ENCODE data around the gene SH3PXD2A. TPM values are rescaled to one million over a fixed set of nuclear protein-coding genes. Genes with fewer than 3 reads are reported as not detected.
"Not testable (repeated sequence)": the region's sequence is repeated elsewhere in the genome, so short reads cannot be mapped to it uniquely, and the experiment has no call there.

SH3PXD2A gene
- total and polyA plus RNA-seq, 4 experiments from 2014 or later = 0.39 to 17.5 (median 8.9) TPM

GRCh38 chr10:103667356-103667755, 188.0 kb downstream of the SH3PXD2A start:
- no peak overlapping the region for H3K4me3 Mint-ChIP-seq
- H3K4me1 ChIP-seq (ENCODE audit: insufficient read depth, low read length) = peaks cover 13% of the 10 kb centered on the region
- no peak overlapping the region for H3K4me3 ChIP-seq (ENCODE audit: low read length in 2 of 2)
- H3K9me3 Mint-ChIP-seq = no peaks in the 10 kb centered on the region
- H3K4me1 Mint-ChIP-seq = peaks cover 9 to 40% (median 17%) of the 10 kb centered on the region in 4 donors
- no peaks in the 10 kb centered on the region for H3K36me3 ChIP-seq (ENCODE audit: insufficient read depth, low read length)
- ChIA-PET CTCF (ENCODE audit: partially characterized antibody) (interaction anchor here (0.7 to 5.0 kb wide), 2 partner anchors 12 to 19 kb away, joined by 3 to 37 read pairs; no protein-coding TSS in a partner anchor), POLR2A (ENCODE audit: partially characterized antibody) (interaction anchor here (1.7 kb wide), 1 partner anchor 11 kb away, joined by 9 read pairs; no protein-coding TSS in a partner anchor)
- H3K27ac Mint-ChIP-seq = peak overlapping the region in 3 of 7 donors; percentile 20 to 50 (median 46)
- DNase-seq = no peak
- H3K27ac ChIP-seq (ENCODE audit: low read depth, low read length) = no peak overlapping the region
- H3K27me3 ChIP-seq (ENCODE audit: insufficient read depth, low read length) = no peaks in the 10 kb centered on the region
- no peaks in the 10 kb centered on the region for H3K36me3 Mint-ChIP-seq
- no peaks in the 10 kb centered on the region for H3K27me3 Mint-ChIP-seq
- H3K9me3 ChIP-seq (ENCODE audit: control insufficient read depth in 1 of 2, low read length in 2 of 2) = no peaks in the 10 kb centered on the region
- intact Hi-C loops (cut with micrococcal nuclease) = no loop called here

GRCh38 chr10:103666762-103667150, 188.6 kb downstream of the SH3PXD2A start:
- no peak overlapping the region for H3K4me3 ChIP-seq (ENCODE audit: low read length in 2 of 2)
- H3K4me3 Mint-ChIP-seq = no peak overlapping the region
- no peaks in the 10 kb centered on the region for H3K27me3 ChIP-seq (ENCODE audit: insufficient read depth, low read length)
- peaks cover 16% of the 10 kb centered on the region for H3K4me1 ChIP-seq (ENCODE audit: insufficient read depth, low read length)
- no peak overlapping the region for H3K27ac ChIP-seq (ENCODE audit: low read depth, low read length)
- peaks cover 9 to 40% (median 17%) of the 10 kb centered on the region in 4 donors for H3K4me1 Mint-ChIP-seq
- no peak for DNase-seq
- no peaks in the 10 kb centered on the region for H3K9me3 Mint-ChIP-seq
- no peaks in the 10 kb centered on the region for H3K36me3 ChIP-seq (ENCODE audit: insufficient read depth, low read length)
- peak overlapping the region in 4 of 7 donors; percentile 42 to 67 (median 57) for H3K27ac Mint-ChIP-seq
- ChIA-PET CTCF (ENCODE audit: partially characterized antibody) (interaction anchor here (0.7 to 5.0 kb wide), 5 partner anchors 10 to 61 kb away, joined by 3 to 37 read pairs (median 5); no protein-coding TSS in a partner anchor), POLR2A (ENCODE audit: partially characterized antibody) (no interaction called here)
- H3K9me3 ChIP-seq (ENCODE audit: control insufficient read depth in 1 of 2, low read length in 2 of 2) = no peaks in the 10 kb centered on the region
- H3K36me3 Mint-ChIP-seq = no peaks in the 10 kb centered on the region
- H3K27me3 Mint-ChIP-seq = no peaks in the 10 kb centered on the region
- intact Hi-C loops (cut with micrococcal nuclease) = no loop called here

GRCh38 chr10:103666087-103666761, 189.2 kb downstream of the SH3PXD2A start:
- POLR2A ChIA-PET (ENCODE audit: partially characterized antibody) = no interaction called here
- Histone ChIP-seq H3K27ac (ENCODE audit: low read depth, low read length) (no peak overlapping the region), H3K4me1 (ENCODE audit: insufficient read depth, low read length) (peaks cover 19% of the 10 kb centered on the region), H3K9me3 (ENCODE audit: control insufficient read depth in 1 of 2, low read length in 2 of 2) (no peaks in the 10 kb centered on the region), H3K4me3 (ENCODE audit: low read length in 2 of 2) (no peak overlapping the region), H3K36me3 (ENCODE audit: insufficient read depth, low read length) (no peaks in the 10 kb centered on the region), H3K27me3 (ENCODE audit: insufficient read depth, low read length) (no peaks in the 10 kb centered on the region)
- DNase-seq = no peak
- Mint-ChIP-seq H3K27me3 (no peaks in the 10 kb centered on the region), H3K4me1 (peaks cover 9 to 40% (median 18%) of the 10 kb centered on the region in 4 donors), H3K4me3 (no peak overlapping the region), H3K36me3 (no peaks in the 10 kb centered on the region), H3K9me3 (no peaks in the 10 kb centered on the region), H3K27ac (peak overlapping the region; percentile 4 to 95 (median 77))
- CTCF ChIA-PET (ENCODE audit: partially characterized antibody) = interaction anchor here (0.7 to 5.0 kb wide), 5 partner anchors 9 to 60 kb away, joined by 3 to 37 read pairs (median 5); no protein-coding TSS in a partner anchor
- intact Hi-C loops (cut with micrococcal nuclease) = no loop called here

- CTCF ChIA-PET (ENCODE audit: partially characterized antibody) = interaction anchor here (0.8 to 5.0 kb wide), 4 partner anchors 13 to 60 kb away, joined by 3 to 37 read pairs (median 6); no protein-coding TSS in a partner anchor
- no peak overlapping the region for H3K27ac ChIP-seq (ENCODE audit: low read depth, low read length)
- peaks cover 27% of the 10 kb centered on the region for H3K4me1 ChIP-seq (ENCODE audit: insufficient read depth, low read length)
- DNase-seq = no peak
- Mint-ChIP-seq H3K36me3 (no peaks in the 10 kb centered on the region), H3K9me3 (no peaks in the 10 kb centered on the region), H3K27me3 (no peaks in the 10 kb centered on the region), H3K4me3 (peak overlapping the region in 1 of 8 donors; percentile 72), H3K27ac (peak overlapping the region in 3 of 7 donors; percentile 19 to 83 (median 61)), H3K4me1 (peaks cover 9 to 40% (median 19%) of the 10 kb centered on the region in 4 donors)
- intact Hi-C loops (cut with micrococcal nuclease) = no loop called here
- no peaks in the 10 kb centered on the region for H3K27me3 ChIP-seq (ENCODE audit: insufficient read depth, low read length)
- H3K4me3 ChIP-seq (ENCODE audit: low read length in 2 of 2) = no peak overlapping the region
- POLR2A ChIA-PET (ENCODE audit: partially characterized antibody) = no interaction called here
- H3K36me3 ChIP-seq (ENCODE audit: insufficient read depth, low read length) = no peaks in the 10 kb centered on the region
- no peaks in the 10 kb centered on the region for H3K9me3 ChIP-seq (ENCODE audit: control insufficient read depth in 1 of 2, low read length in 2 of 2)
Observed at GRCh38 chr10:103665162-103665889, 190.1 kb downstream of the SH3PXD2A start.

- no peak overlapping the region for H3K4me3 Mint-ChIP-seq
- CTCF ChIA-PET (ENCODE audit: partially characterized antibody) = interaction anchor here (5.0 kb wide), 1 partner anchor 22 kb away, joined by 37 read pairs; no protein-coding TSS in a partner anchor
Observed at GRCh38 chr10:103663802-103664201, 191.6 kb downstream of the SH3PXD2A start.

GRCh38 chr10:103663236-103663635, 192.1 kb downstream of the SH3PXD2A start:
- no peak for DNase-seq
- H3K9me3 ChIP-seq (ENCODE audit: control insufficient read depth in 1 of 2, low read length in 2 of 2) = no peaks in the 10 kb centered on the region
- ChIA-PET CTCF (ENCODE audit: partially characterized antibody) (no interaction called here), POLR2A (ENCODE audit: partially characterized antibody) (no interaction called here)
- H3K36me3 Mint-ChIP-seq = peaks cover 4 to 13% of the 10 kb centered on the region in 2 donors
- no peaks in the 10 kb centered on the region for H3K36me3 ChIP-seq (ENCODE audit: insufficient read depth, low read length)
- H3K27ac Mint-ChIP-seq = peak overlapping the region in 6 of 7 donors; percentile 38 to 86 (median 77)
- H3K4me1 ChIP-seq (ENCODE audit: insufficient read depth, low read length) = peaks cover 27% of the 10 kb centered on the region
- H3K4me3 ChIP-seq (ENCODE audit: low read length in 2 of 2) = no peak overlapping the region
- peak overlapping the region in 5 of 8 donors; percentile 7 to 71 (median 31) for H3K4me3 Mint-ChIP-seq
- H3K27me3 Mint-ChIP-seq = no peaks in the 10 kb centered on the region
- H3K27me3 ChIP-seq (ENCODE audit: insufficient read depth, low read length) = no peaks in the 10 kb centered on the region
- H3K9me3 Mint-ChIP-seq = no peaks in the 10 kb centered on the region
- peaks cover 11 to 40% (median 18%) of the 10 kb centered on the region in 4 donors for H3K4me1 Mint-ChIP-seq
- intact Hi-C loops (cut with micrococcal nuclease) = no loop called here
- H3K27ac ChIP-seq (ENCODE audit: low read depth, low read length) = no peak overlapping the region

More at GRCh38 chr10:103663802-103664201, 191.6 kb downstream of the SH3PXD2A start:
- DNase-seq = no peak
- H3K27ac ChIP-seq (ENCODE audit: low read depth, low read length) = no peak overlapping the region
- peak overlapping the region in 1 of 7 donors; percentile 12 for H3K27ac Mint-ChIP-seq
- peaks cover 0 to 9% of the 10 kb centered on the region in 2 donors for H3K36me3 Mint-ChIP-seq
- H3K27me3 Mint-ChIP-seq = no peaks in the 10 kb centered on the region
- H3K36me3 ChIP-seq (ENCODE audit: insufficient read depth, low read length) = no peaks in the 10 kb centered on the region
- no peak overlapping the region for H3K4me3 ChIP-seq (ENCODE audit: low read length in 2 of 2)
- intact Hi-C loops (cut with micrococcal nuclease) = no loop called here
- no peaks in the 10 kb centered on the region for H3K9me3 Mint-ChIP-seq
- no peaks in the 10 kb centered on the region for H3K9me3 ChIP-seq (ENCODE audit: control insufficient read depth in 1 of 2, low read length in 2 of 2)
- H3K4me1 Mint-ChIP-seq = peaks cover 13 to 42% (median 20%) of the 10 kb centered on the region in 4 donors
- peaks cover 29% of the 10 kb centered on the region for H3K4me1 ChIP-seq (ENCODE audit: insufficient read depth, low read length)
- POLR2A ChIA-PET (ENCODE audit: partially characterized antibody) = no interaction called here
- H3K27me3 ChIP-seq (ENCODE audit: insufficient read depth, low read length) = no peaks in the 10 kb centered on the region

GRCh38 chr10:103662704-103663103, 192.7 kb downstream of the SH3PXD2A start:
- CTCF ChIA-PET (ENCODE audit: partially characterized antibody); H3K9me3 Mint-ChIP-seq; H3K27me3 Mint-ChIP-seq; H3K36me3 ChIP-seq (ENCODE audit: insufficient read depth, low read length); DNase-seq; H3K27me3 ChIP-seq (ENCODE audit: insufficient read depth, low read length); intact Hi-C loops (cut with micrococcal nuclease); POLR2A ChIA-PET (ENCODE audit: partially characterized antibody); H3K9me3 ChIP-seq (ENCODE audit: control insufficient read depth in 1 of 2, low read length in 2 of 2); H3K27ac ChIP-seq (ENCODE audit: low read depth, low read length); H3K4me3 ChIP-seq (ENCODE audit: low read length in 2 of 2): not testable (repeated sequence)
- H3K4me1 ChIP-seq (ENCODE audit: insufficient read depth, low read length) = peaks cover 27% of the 10 kb centered on the region
- H3K4me3 Mint-ChIP-seq = peak overlapping the region in 4 of 8 donors; percentile 10 to 71 (median 36)
- H3K27ac Mint-ChIP-seq = peak overlapping the region in 4 of 7 donors; percentile 38 to 86 (median 77)
- H3K36me3 Mint-ChIP-seq = peaks cover 9 to 14% of the 10 kb centered on the region in 2 donors
- H3K4me1 Mint-ChIP-seq = peaks cover 12 to 45% (median 17%) of the 10 kb centered on the region in 4 donors
